GM12878 (cell line): ENCODE measurements around the gene ERP44. TPM values are rescaled to one million over a fixed set of nuclear protein-coding genes. Genes with fewer than 3 reads are reported as not detected.

Source experiments
- BHLHE40 ChIP-seq, 2 experiments: fragments of 450-650 bp in 1 of 2; IDR thresholded peaks; 2 replicates each; pipeline ENCODE4 v1.6.1; 2011 to 2017; ENCODE audit warnings: low read depth in 2 of 2, borderline replicate concordance in 1 of 2, improper control_type of control experiment in 1 of 2, low read length in 1 of 2, mild to moderate bottlenecking in 1 of 2
- CEBPB ChIP-seq, 2 experiments: fragments of 150-350 bp in 1 of 2; IDR thresholded peaks; 2 replicates each; pipeline ENCODE4 v1.6.1; 2012 to 2014; ENCODE audit warnings: low read depth in 2 of 2, low read length in 2 of 2, borderline replicate concordance in 1 of 2, inconsistent platforms in 1 of 2
- CHD2 ChIP-seq: IDR thresholded peaks from 2 replicates; pipeline ENCODE4 v1.6.1; 2011; ENCODE audit warnings: low read depth, low read length, improper control_type of control experiment, borderline replicate concordance
- CHD4 ChIP-seq: fragments of 200-600 bp; sonication (generic); IDR thresholded peaks from 2 replicates; pipeline ENCODE4 v1.6.1; 2016; ENCODE audit warnings: mild to moderate bottlenecking
- DPF2 ChIP-seq: fragments of 450-650 bp; IDR thresholded peaks from 2 replicates; pipeline ENCODE4 v1.6.1; 2017; ENCODE audit warnings: mild to moderate bottlenecking
- EED ChIP-seq: sonication (generic); IDR thresholded peaks from 2 replicates; pipeline ENCODE4 v1.6.1; 2016; ENCODE audit warnings: antibody characterized with exemption, low read depth
- EZH2 ChIP-seq: IDR thresholded peaks from 2 replicates; pipeline ENCODE4 v1.6.1; 2012; ENCODE audit warnings: low read depth, mild to moderate bottlenecking, control low read depth, inconsistent platforms, low read length, borderline replicate concordance; ENCODE audit not compliant: control insufficient read depth
- IKZF1 ChIP-seq: fragments of 450-650 bp; conservative IDR thresholded peaks from 2 replicates; pipeline ENCODE4 v1.6.1; 2017; ENCODE audit warnings: antibody characterized with exemption, mild to moderate bottlenecking
- IKZF2 ChIP-seq, 2 experiments: fragments of 450-650 bp; IDR thresholded peaks; 2 replicates each; pipeline ENCODE4 v1.6.1; 2017; ENCODE audit warnings: mild to moderate bottlenecking in 2 of 2, moderate library complexity in 2 of 2
- IRF4 ChIP-seq: IDR thresholded peaks from 2 replicates; pipeline ENCODE4 v1.6.1; 2011; ENCODE audit warnings: low read depth, low read length
- MTA2 ChIP-seq: fragments of 450-650 bp; IDR thresholded peaks from 2 replicates; pipeline ENCODE4 v1.6.1; 2016; ENCODE audit warnings: low read depth, mild to moderate bottlenecking, moderate library complexity
- MTA3 ChIP-seq: IDR thresholded peaks from 2 replicates; pipeline ENCODE4 v1.6.1; 2012; ENCODE audit warnings: low read length, inconsistent platforms, borderline replicate concordance
- MYB ChIP-seq: fragments of 150-350 bp; IDR thresholded peaks from 2 replicates; pipeline ENCODE4 v1.6.1; 2014; ENCODE audit warnings: mild to moderate bottlenecking, low read depth, low read length, borderline replicate concordance
- PAX5 ChIP-seq: IDR thresholded peaks from 2 replicates; pipeline ENCODE4 v1.6.1; 2011; ENCODE audit warnings: low read depth, low read length, borderline replicate concordance
- POLR2A ChIP-seq: IDR thresholded peaks from 2 replicates; pipeline ENCODE4 v1.6.1; 2011; ENCODE audit warnings: low read depth, mild to moderate bottlenecking, low read length
- RAD21 ChIP-seq: IDR thresholded peaks from 2 replicates; pipeline ENCODE4 v1.6.1; 2011; ENCODE audit warnings: mild to moderate bottlenecking, low read depth, low read length, moderate library complexity; ENCODE audit not compliant: insufficient read depth
- RUNX3 ChIP-seq: IDR thresholded peaks from 2 replicates; pipeline ENCODE4 v1.6.1; 2012; ENCODE audit warnings: low read length, inconsistent platforms
- SMAD1 ChIP-seq: fragments of 450-650 bp; IDR thresholded peaks from 2 replicates; pipeline ENCODE4 v1.6.1; 2018; ENCODE audit warnings: mild to moderate bottlenecking, low read depth; ENCODE audit not compliant: partially characterized antibody
- STAT1 ChIP-seq: fragments of 450-650 bp; conservative IDR thresholded peaks from 2 replicates; pipeline ENCODE4 v1.6.1; 2014; ENCODE audit warnings: antibody characterized with exemption, mild to moderate bottlenecking
- ZBED1 ChIP-seq: IDR thresholded peaks from 2 replicates; pipeline ENCODE4 v1.6.1; 2016; ENCODE audit warnings: borderline replicate concordance
- ZNF384 ChIP-seq: IDR thresholded peaks from 2 replicates; pipeline ENCODE4 v1.6.1; 2012; ENCODE audit warnings: low read depth, mild to moderate bottlenecking, low read length, improper control_type of control experiment, borderline replicate concordance
- polyA plus RNA-seq, 11 experiments: library from polyadenylated mRNA; depleted of rRNA in 4 of 11; unstranded in 6 of 11; stranded (reverse) in 5 of 11; fragments of >200 nt; fragmentation: Nextera tagmentation in 4 of 11; fragmentation: Illumina TruSeq in 1 of 11; extraction: Ambion mirVana in 4 of 11; extraction: Trizol in 1 of 11; gene quantifications; 1 replicate in 1 of 11; 2 replicates in 10 of 11; pipeline versions ENCODE4 v1.2.1 to v1.2.3, GENCODE V29; 2011 to 2016; ENCODE audit warnings: inconsistent platforms in 2 of 11, missing spikeins in 2 of 11, low read depth in 1 of 11
- total RNA-seq, 4 experiments: library from RNA; depleted of rRNA in 3 of 4; stranded (reverse); fragments of >200 nt in 3 of 4; fragmentation: Illumina TruSeq in 1 of 4; extraction: Trizol in 1 of 4; gene quantifications; 2 replicates each; pipeline versions ENCODE4 v1.2.1 to v1.2.3, GENCODE V29; 2013 to 2021
- TF ChIP-seq, protein P1 (sequence below): fragments of 450-650 bp; IDR thresholded peaks from 2 replicates; pipeline ENCODE4 v1.6.1; 2018; ENCODE audit warnings: mild to moderate bottlenecking, low read depth, moderate library complexity; ENCODE audit not compliant: partially characterized antibody
- TF ChIP-seq, protein P2 (sequence below): IDR thresholded peaks from 2 replicates; pipeline ENCODE4 v1.6.1; 2012; ENCODE audit warnings: low read length, inconsistent platforms

ERP44 gene
- total and polyA plus RNA-seq, 10 of the 15 experiments (the other 5 are each of a cell fraction or from before 2014, with no cell fraction given): 11.5 to 52.4 (median 20.2) TPM

DNA sequence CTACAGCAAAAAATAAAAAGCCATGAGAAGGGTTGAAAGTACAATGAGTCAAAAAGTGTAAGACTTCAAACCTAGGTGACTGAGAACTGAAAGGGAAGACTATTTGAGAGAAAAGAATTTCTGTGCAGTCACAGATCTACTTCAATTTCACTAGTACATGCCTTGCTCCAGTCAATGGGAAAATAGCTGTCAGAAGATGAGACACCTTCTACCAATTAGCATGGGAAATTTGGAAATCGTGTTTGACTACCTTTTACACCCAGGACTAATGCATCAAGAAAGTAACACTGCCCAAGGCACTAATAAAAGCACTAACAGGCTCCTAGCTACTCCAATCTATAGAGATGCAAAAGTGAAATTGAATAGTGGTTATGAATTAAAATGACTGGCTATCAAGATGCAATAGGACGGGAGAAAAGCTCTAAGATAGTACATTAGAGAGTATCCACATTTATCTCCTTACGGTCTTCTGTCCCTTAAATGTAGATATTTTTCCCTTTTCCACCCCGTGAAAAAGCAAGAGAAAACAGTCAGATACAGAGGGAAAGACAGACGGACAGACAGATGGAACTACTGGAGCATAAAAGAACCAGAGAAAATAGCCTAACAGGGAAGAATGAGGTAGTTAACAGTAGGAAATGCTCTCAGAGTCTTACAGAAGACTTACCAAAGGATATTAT lies 15.2 kb downstream of the ERP44 start (continued):
- TF ChIP-seq EZH2: no peak
- TF ChIP-seq IKZF2 (IDR thresholded peaks at IDR 0.05): peak; percentile 54 to 57; a peak in 2 of 4 replicates
- TF ChIP-seq IKZF1: peak; percentile 34
- TF ChIP-seq EED: peak; percentile 65; the same call in 1 of the 2 replicates
- TF ChIP-seq ZBED1: peak; percentile 59; the same call in 1 of the 2 replicates
- TF ChIP-seq IRF4: peak; percentile 80; the same call in 1 of the 2 replicates
- TF ChIP-seq ZNF384: 0 out of 2 replicates have a peak, but pooled peaks have one; percentile 20
- TF ChIP-seq CHD2: no peak
- peak; percentile 29; the same call in 1 of the 2 replicates for TF ChIP-seq MTA3
- 0 out of 4 replicates have a peak, but pooled peaks of 1 of the 2 experiments have one; percentile 14 for TF ChIP-seq BHLHE40 (IDR thresholded peaks at IDR 0.05; ENCODE audit: borderline replicate concordance in 1 of 2, low read depth in 2 of 2, low read length in 1 of 2)
- TF ChIP-seq, protein P1, sequence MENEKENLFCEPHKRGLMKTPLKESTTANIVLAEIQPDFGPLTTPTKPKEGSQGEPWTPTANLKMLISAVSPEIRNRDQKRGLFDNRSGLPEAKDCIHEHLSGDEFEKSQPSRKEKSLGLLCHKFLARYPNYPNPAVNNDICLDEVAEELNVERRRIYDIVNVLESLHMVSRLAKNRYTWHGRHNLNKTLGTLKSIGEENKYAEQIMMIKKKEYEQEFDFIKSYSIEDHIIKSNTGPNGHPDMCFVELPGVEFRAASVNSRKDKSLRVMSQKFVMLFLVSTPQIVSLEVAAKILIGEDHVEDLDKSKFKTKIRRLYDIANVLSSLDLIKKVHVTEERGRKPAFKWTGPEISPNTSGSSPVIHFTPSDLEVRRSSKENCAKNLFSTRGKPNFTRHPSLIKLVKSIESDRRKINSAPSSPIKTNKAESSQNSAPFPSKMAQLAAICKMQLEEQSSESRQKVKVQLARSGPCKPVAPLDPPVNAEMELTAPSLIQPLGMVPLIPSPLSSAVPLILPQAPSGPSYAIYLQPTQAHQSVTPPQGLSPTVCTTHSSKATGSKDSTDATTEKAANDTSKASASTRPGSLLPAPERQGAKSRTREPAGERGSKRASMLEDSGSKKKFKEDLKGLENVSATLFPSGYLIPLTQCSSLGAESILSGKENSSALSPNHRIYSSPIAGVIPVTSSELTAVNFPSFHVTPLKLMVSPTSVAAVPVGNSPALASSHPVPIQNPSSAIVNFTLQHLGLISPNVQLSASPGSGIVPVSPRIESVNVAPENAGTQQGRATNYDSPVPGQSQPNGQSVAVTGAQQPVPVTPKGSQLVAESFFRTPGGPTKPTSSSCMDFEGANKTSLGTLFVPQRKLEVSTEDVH: no peak
- TF ChIP-seq MYB: no peak
- no peak for TF ChIP-seq MTA2
- peak; percentile 42; the same call in 1 of the 2 replicates for TF ChIP-seq RUNX3
- 0 out of 2 replicates have a peak, but pooled peaks have one; percentile 35 for TF ChIP-seq CHD4
- TF ChIP-seq RAD21: 0 out of 2 replicates have a peak, but pooled peaks have one; percentile 9
- TF ChIP-seq SMAD1: no peak
- 0 out of 2 replicates have a peak, but pooled peaks have one; percentile 11 for TF ChIP-seq DPF2
- TF ChIP-seq POLR2A: no peak
- no peak for TF ChIP-seq CEBPB (IDR thresholded peaks at IDR 0.05; ENCODE audit: borderline replicate concordance in 1 of 2, low read depth in 2 of 2, low read length in 2 of 2)
- TF ChIP-seq, protein P2, sequence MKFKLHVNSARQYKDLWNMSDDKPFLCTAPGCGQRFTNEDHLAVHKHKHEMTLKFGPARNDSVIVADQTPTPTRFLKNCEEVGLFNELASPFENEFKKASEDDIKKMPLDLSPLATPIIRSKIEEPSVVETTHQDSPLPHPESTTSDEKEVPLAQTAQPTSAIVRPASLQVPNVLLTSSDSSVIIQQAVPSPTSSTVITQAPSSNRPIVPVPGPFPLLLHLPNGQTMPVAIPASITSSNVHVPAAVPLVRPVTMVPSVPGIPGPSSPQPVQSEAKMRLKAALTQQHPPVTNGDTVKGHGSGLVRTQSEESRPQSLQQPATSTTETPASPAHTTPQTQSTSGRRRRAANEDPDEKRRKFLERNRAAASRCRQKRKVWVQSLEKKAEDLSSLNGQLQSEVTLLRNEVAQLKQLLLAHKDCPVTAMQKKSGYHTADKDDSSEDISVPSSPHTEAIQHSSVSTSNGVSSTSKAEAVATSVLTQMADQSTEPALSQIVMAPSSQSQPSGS: peak; percentile 56; the same call in 1 of the 2 replicates
- no peak for TF ChIP-seq STAT1
- TF ChIP-seq PAX5: peak; percentile 62; the same call in 1 of the 2 replicates
